GM21515 (cell line): Measurements from ENCODE around the gene VSIG10L2.

ENCODE experiments used
- ATAC-seq: cut with Tn5 transposase; IDR thresholded peaks from one replicate; pipeline ENCODE4 v1.9.1; 2021; ENCODE audit not compliant: unreplicated experiment

Gene VSIG10L2

DNA sequence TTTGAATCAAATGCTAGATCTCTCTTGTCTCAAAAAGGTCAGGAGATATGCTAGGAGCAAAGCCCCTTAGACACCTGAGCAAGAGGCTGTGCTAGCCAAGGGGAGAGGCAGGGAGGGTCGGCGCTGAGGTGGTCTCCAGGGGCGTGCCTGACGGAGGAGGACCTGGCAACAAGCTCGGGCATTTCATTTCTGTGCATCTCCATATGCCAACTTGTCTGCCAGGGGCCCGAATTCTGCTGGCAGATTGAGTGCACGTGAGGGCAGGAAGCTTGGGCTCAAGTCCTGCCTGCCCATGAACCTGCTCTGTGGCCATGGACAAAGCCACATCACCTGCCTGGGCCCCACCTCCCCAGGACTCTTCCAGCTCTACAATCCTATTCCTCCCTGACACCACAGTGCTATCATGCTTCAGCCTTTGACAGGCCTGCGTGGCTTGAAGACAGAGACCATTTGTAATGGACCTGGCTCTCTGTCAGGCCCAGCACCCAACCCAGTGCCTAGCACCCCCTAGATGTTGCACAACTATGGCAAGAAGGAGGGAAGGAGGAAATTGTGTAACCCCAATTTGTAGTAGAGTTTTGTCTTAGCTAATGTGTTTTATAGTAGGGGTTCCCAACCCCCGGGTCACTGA, 16.3 kb upstream of the VSIG10L2 start:
- no peak for ATAC-seq

DNA sequence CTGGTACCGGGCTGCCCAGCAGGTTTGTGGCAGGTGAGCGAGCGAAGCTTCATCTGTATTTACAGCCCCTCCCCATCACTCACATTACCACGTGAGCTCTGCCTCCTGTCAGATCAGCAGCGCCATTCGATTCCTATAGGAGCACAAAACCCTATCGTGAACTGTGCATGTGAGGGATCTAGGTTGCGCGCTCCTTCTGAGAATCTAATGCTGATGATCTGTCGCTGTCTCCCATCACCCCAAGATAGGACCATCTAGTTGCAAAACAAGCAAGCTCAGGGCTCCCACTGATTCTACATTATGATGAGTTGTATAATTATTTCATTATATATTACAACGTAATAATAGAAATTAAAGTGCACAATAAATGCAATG, 15.8 kb upstream of the VSIG10L2 start:
- no peak for ATAC-seq

DNA sequence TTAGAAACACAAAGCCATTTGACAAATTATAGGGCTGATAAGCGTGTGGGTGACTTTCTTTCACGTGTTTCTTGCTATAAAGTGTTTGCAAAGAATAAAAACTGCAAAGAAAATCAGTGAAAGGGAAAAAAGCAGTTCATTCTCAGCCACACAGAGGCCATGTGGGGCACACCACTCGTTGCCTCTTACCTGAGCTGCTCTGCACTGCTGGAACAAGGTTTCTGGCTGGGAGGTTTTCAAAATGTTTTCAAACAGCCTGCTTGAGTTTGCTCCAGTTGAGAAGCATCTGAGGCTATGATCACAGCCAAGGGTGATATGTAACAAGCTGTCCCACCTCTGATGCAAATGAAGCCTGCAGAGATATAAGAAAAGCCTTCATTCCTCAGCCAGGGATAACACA, 14.7 kb upstream of the VSIG10L2 start:
- ATAC-seq, result no peak

DNA sequence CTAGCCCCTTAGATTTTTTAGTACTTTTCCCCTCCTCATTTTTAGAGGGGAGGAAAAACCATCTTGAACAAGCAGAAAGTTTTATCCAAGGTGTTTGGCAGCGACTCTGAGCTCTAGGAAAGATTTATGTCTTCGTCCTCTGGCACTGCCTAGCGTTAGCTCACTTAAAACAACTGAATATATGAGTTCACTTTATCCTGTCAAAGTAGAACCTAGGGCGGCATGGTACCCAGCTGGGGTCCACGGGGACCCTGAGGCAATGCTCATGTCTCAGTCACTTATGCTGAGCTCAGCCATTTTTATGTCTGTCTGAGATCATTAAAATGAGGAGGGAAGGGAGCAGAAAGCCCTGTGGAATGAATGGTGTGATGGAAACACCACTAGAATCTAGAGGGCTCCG, 14.2 kb upstream of the VSIG10L2 start:
- ATAC-seq, result no peak

DNA sequence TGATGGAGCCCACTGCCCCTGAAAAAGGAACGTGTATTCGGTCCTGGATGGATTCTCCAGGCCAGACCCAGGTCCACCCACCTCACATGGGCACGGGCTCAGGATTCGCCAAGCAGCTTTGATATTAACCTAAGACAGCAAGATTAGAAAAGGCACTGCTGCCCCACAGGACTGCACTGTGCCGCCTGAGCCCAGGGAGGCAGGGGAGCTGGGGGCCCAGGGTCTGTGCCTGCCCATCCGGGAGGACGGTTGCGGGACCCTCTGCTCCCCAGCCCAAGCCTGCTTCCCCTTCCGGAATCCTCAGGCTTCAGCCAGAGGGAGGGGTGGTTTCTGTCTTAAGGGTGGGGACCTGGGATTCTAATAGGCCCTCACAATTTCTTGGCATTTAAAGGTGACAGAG, 13.5 kb upstream of the VSIG10L2 start:
- no peak for ATAC-seq

DNA sequence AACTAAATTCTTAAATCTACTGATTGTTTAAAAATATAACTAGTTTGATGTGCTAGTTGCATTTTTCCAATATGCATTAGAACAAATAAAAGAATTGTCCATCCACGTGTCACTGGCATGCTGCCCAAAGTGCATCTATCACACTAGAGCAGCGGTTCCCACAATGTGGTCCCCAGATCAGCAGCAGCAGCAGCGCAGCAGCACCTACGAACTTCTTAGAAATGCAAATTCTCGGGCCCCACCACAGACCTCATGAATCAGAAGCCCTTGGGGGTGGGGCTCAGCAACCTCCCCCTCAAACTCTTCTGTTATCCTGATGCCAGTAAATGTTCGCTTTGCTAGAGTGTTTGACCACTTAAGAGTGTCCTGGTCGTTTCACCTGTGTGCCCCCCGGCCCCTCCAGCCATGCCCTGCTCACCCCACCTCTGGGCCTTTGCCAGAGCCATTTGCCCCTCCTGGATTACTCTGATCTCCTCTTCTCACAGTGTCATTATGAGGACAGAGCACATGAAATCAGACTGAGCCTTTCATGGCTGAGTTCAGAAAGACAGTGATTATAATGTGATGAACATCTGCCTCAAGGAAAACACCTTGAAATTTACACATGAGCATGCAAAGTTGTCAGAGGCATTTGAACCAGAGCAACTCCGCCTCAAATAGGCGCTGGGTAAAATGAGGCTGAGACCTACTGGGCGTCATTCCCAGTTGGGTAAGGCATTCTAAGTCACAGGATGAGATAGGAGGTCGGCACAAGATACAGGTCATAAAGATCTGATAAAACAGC, 12.6 kb upstream of the VSIG10L2 start:
- ATAC-seq, result no peak

DNA sequence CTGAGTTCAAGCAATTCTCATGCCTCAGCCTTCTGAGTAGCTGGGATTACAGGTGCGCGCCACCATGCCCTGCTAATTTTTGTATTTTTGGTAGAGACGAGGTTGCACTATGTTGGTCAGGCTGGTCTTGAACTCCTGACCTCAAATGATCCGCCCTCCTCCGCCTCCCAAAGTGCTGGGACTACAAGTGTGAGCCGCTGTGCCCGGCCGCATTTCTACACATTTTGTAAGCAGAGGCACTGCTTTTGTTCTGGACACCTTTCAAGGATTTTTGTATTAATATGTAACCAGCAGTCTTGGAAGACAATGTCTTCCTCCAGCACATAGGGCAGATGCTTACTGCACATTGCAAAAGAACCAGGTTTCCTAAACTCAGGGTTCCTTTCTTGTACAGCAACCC, 11.4 kb upstream of the VSIG10L2 start:
- no peak for ATAC-seq

DNA sequence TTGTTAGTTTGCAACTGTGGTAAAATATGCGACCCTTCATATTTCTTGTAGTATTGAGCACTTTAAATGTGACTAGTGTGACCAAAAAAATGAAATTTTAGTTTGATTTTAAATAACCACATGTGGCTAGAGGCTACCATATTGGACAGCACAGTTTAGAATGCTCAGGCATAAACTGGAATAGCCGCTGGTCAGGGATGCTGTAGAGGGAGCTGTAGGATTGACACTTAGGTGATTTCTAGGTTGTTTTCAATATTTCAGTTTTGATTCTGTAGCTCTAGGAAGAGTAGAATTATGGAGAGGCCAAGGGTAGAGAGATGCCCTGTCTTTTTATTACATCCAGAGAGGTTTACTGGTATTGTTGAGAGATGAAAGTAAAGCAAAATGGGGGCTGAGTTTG, 10.8 kb upstream of the VSIG10L2 start:
- no peak for ATAC-seq

DNA sequence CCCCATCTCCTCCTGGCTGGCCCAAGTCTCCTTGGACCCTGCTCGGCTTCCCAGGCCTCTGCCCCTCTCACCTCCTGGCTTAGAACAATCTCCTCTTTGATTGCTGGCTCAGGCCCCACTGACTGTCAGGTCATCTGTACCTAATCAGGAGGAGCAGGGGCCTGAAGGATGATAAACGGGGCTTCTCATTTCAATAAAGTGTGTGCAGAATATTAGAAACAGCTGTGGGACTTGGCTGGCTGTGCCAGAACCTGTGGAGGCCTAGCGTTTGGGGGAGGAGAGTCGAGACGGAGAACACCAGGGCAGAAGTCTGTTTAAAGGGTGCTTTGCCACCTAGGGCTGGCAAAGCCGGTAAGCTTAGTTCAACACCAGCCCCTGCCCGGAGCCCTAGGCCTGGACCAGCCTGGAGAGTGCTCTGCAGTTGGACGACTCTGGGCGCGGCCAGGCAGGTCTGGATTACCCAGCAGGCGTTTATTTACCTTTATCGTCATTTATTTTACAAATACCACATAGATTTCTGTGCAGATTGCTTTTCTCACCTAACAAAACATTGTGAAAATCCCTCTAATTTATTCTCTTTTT, 10.1 kb upstream of the VSIG10L2 start:
- ATAC-seq, result no peak

DNA sequence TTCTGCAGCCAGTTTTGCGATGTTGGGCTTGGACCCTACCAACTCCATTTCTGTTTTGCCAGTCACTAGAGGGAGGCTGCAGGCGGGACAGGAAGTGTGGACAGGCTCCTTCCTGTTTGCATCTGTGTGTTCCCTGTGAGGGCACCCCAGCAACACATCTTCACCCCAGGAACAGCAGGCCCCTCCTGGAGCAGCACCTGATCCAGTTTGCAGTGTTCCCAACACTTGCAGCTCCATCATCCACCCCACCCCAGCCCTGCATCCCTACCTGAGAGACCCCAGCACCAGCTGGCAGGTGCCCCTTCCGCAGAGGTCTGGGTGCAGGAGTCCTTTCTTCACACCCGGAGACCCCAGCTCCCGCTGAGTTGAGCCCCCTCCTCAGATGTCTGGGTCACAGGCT, 7.4 kb upstream of the VSIG10L2 start:
- ATAC-seq, result no peak

DNA sequence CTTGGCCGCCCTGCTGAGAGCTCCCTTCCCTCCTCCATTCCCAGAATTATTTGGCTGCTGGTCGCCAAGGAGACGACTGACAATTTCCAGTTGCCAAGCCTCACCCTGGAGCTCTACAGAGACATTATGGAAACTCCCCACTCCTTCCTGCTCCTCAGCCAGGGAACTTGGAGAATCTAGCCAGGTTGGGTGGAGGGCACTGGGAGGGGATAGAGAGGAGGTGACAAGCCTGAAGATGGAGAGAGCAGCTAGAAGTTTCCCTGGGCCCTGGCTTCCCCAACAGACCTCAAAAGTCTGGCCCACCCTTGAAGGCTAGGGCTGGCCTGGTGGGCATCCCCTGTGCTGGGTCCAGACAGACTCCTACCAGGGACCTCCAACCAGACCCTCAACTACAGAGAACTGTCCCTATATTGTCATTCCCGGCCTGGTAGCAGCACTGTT, 6.7 kb upstream of the VSIG10L2 start:
- ATAC-seq, result no peak

DNA sequence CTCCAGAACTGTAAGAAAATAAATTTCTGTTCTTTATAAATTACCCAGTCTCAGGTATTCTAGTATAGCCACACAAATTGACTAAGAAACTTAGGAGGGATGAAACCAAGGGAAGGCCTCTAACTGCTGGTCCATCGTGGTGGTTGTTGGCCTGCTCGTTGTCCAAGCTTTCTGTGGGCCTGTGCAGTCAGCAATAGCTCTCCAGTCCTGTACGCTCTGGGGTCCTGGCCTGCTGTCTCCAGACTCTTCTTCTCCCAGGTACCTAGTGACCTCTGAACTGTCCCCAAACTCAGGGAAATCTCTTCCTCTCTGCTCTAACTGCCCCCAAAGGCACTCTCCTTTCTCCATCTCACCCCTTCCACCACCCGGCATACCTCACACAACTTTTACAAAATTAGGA, 5.7 kb upstream of the VSIG10L2 start:
- ATAC-seq, result no peak

DNA sequence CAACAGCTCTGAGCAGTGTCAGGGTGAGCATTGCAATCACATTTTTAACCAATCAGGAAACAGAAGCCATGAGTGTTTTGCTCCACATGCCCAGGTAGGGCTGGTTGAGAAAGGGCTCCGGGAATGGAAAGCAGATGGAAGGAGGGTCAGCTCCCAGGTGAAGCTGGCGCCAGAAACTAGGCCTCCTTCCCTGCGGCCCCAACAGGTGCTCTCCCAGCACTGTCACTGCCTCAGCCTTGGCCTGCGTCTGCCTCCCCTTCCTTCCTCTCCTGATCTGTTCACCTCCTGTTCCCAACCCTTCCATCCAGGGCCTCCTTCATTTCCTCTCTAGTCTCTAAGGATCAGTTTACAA, 4.6 kb upstream of the VSIG10L2 start:
- no peak for ATAC-seq

DNA sequence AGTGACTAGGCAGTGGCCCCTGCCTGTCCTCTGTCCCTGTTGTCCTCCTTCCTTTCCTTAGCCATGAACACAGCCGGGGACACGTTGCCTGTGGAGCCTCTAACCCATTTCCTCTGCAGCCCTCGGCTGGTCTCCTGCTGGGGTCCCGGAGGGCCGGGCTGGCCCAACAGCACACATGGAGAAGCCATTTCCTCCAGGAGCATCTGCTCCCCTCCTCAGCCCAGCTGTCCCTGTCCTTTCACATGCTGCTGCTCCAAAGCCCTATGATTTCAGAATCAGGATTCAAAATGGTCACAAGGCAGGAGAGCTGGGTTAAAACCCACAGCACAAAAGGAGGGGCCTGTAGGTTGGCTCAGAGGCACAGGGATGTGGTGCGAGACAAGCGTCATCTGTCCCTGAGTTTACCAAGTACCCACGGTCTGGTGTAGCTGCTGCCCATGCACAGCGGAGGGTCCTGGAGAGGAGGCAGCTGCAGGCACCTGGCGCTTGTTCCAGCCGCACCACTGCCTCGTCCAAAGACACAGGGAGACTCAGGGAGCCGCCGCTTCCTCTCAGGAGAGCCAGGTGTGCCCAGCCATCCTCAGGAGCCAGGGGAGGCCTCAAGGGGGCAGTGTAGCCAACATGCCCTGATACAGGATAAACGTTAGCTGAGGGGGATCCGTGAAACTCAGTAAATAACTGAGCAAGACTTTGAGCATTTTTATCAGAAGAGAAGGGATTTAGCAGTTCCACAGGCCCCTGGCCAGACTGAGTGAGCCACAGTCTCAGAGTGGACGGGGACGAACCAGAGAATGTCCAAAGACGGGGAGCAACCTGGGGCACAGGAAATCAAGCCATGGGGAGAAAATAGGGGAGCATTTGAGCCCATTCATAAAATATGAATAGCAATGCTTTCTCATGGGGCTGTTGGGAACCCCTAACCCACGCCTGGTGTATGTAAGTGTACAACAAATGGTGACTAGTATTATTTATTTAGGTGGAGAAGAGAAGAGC, 3.9 kb upstream of the VSIG10L2 start:
- ATAC-seq, result peak; percentile 72

DNA sequence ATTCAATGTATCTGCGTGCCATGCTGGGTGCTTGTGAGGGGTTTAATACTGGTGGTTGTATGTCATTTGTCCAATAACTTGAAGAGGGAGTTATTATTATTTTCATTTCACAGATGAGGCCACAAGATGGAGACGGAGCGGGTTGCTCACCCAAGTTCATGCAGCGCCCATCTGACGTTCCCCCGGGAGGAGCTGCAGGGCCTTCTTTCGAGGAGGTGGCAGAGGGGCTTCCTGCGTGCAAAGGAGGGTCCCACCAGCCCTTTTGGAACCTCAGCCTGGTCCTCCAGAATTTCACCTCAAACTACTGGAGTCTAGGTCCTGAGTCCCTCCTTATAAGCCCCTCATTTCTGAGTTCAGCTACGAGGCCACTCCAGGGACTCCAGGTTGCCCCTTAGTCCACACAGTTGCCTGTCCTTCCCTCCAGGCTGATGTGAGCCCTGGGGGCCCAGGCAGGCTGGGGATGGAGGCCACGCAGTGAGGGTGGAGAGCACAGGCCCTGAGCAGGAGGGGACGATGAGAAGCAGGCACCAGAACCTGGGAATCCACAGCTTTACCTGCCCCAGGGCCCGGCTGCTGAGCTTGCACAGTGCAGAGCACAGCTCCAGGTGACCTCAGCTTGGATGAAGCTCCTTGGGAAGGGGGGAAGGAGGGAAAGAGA, 2.9 kb upstream of the VSIG10L2 start:
- no peak for ATAC-seq

DNA sequence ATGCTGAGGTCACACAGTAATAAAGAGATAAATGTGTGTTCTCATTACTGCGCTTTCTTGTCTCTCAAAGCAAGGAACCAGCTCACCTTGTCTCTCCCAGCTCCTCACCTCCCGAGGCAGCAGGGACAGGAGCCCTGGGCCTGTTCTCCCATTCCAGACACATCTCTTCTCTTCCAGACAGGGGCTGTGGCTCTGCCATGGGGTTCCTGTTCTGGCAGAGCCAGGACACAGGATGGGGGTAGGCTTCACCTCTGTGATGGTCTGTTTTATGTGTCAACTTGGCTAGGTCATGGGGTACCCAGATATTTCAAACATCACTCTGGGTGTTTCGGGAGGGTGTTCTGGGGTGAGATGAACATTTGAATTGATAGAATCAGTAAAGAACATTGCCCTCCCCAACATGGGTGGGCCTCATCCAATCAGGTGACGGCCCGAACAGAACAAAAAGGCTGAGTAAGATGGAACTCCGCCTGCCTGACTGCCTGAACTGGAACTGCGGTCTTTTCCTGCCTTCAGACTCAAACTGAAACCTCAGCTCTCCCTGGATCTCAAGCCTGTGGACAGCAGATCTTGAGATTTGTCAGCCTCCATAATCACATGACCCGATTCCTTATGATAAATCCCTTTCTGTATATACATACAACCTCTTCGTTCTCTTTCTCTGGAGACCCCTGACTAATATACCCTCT, 2.0 kb upstream of the VSIG10L2 start:
- no peak for ATAC-seq

DNA sequence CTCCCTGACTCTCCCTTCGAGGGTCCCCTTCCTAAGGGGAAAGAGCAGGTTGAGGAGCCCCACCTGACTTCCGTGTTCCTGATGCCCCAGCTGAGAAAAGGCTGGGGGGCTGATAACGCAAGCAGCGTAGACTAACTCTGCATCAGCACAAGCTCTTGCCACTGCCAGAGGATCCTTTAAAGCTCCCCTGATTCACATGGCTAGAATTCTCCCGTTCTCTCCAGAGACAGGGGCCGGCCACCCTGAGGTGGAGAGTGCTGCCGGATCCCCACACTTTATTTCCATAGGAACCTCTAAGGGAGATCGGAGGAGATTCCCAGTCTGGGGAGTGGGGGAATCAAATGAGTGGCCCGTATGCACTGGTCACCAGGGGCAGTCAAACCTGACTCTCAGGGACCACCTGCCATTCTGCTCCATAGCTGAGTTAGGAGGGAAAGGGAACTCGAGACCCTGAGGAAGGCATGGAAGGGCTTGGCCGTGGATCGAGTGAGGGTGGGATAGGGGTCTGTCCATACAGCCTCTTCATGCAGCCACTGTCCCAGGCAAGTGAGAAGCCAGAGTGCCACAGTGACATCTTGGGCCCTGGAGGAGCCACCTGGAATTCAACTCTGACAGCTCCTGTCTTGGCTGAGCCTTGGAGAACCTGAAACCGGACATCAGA, 1.4 kb upstream of the VSIG10L2 start:
- ATAC-seq, result no peak

DNA sequence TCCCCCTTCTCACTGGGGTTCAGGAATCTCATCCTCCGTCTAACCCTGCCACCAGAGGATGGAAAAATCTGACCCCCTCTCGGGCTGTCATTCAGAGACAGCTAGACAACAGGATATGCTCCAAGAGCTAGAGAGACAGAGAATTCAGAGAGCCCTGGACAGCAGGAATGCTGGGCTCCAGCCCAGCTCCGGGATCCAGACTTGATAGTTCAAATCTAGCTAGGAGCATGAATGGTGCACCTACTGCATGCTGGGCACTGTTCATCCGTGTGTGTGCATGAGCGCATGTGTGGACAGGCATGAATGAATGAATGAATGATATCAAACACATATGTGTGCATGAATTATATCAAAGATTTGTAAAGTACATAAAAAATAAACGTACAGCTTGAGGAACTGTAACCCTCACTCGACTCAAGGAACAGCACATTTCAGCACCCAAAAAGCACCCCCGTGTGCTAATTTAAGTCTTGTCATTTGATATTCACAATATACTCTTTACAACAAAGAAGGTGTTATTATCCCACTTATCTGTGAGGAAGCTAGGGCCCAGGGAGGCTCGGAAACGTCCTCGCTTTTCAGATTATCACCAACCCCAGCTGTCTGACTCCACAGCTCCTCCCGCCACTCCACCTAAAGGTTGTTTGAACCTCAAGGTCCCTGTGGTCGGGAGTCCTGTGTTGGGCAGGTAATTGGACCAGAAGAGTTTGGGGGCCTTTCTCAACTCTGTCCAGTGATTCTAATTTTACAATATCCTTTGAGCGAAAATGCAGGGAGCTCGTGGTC, 640 bp upstream of the VSIG10L2 start:
- no peak for ATAC-seq
